Activated CD4-positive, alpha-beta T cell treated with anti-CD3 and anti-CD28 coated beads for 24 hours (primary cell): ENCODE data around the gene SRXN1.
"Not testable (repeated sequence)": the region's sequence is repeated elsewhere in the genome, so short reads cannot be mapped to it uniquely, and the experiment has no call there.

Experiments
- DNase-seq, 2 donors: peaks; one replicate each; pipeline ENCODE4 v3.0.0-alpha.2; 2020; ENCODE audit warnings: low read depth in 2 of 2

Gene SRXN1

DNA sequence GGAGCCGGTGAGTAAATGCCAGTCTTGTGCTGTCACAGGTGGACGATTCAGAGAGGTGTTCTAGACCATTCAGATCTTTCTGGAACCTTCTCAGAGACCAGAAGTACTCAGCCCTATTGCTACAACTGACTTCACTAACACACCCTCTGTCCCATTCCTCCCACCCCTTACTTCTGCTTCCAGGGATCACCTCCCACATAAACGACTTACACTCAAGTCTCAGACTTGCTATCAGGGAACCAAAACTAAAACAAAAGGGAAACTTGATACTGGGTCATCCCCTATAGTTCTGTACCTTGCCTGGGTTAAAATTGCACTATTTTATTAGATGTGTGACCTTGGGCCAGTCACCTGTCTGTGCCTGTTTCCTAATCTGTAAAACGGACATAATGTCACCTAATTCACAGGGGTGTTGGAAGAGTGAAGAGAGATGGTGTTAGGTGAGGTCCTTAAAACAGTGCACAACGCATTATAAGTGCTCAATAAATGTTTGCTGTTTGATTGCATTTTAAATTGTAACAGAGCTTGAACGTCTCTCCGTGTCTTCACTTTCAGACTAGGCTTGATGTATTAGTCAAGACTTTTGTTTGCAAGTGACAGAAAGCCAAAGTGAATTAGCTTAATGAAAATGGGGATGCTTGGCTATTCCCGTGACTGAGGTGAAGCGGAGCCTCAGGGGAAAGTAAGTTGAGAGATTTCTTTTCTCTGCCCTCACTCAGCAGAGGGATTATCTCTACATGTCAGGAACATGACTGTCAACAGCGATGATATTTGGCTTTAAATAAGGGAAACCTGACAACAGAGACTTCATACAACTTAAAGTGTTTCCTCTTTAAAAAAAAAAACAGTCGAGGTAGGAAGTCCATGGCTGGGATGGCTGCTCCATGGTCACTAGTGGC is 3.0 kb upstream of the SRXN1 start:
- DNase-seq = no peak

DNA sequence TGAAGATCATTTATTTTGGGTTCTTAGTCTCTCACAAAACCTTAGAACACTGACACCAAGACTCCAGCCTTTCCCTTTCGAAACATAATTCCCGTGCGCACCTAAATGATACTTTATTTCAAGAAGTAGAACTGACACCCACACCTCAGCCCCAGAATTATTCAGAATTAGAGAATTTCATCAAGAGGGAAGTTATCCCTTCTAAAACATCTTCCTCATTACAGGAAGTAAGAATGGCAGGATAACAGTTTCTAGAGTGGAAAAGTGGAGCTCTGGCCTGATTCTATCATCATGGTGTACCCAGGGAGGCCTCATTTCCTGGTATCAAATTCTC is 1.4 kb upstream of the SRXN1 start:
- no peak for DNase-seq

GRCh38 chr20:653590-654416 is 803 bp upstream of the SRXN1 start:
- no peak for DNase-seq

DNA sequence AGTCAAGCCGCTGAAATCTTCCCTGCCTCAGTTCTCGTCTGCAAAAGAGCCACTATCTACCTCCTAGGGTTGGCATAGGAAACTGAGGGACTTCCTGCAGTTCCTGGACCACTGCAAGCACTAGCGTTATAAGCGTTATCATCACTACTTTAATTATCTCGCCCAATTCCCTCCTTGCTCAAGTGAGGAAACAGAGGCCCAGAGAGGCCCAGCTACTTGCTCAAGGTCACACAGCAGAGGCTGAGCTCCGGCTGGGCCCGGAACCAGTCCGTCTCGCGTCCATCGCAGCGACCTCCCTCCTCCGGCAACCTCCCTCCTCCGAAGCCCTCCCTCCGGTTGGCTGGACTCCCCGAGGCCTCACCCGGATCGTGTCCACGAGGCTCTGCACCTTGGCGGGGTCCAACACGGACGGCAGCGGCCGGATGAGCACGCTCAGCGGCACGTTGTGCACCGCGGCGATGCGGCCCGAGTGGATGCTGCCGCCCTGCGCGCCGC is 338 bp downstream of the SRXN1 start:
- DNase-seq = peak in 1 of 2 donors; percentile 12

GRCh38 chr20:651713-652614 is 1.0 kb downstream of the SRXN1 start:
- no peak for DNase-seq

DNA sequence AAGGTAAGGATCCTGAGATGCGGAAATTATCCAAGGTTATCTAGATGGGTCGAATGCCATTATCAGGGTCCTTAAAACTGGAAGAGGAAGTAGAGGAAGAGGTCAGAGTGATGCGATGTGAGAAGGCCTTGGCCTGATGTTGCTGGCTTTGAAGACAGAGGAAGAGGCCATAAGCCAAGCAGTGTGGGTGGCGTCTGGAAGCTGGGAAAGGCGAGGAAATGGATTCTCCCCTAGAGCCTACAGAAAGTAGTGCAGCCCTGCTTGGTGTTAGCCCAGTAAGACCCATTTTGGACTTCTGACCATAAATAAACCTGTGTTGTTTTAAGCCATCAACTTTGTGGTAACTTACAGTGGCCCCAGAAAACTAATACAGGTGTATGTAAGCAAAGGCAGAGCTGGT is 2.0 kb downstream of the SRXN1 start:
- DNase-seq = no peak

DNA sequence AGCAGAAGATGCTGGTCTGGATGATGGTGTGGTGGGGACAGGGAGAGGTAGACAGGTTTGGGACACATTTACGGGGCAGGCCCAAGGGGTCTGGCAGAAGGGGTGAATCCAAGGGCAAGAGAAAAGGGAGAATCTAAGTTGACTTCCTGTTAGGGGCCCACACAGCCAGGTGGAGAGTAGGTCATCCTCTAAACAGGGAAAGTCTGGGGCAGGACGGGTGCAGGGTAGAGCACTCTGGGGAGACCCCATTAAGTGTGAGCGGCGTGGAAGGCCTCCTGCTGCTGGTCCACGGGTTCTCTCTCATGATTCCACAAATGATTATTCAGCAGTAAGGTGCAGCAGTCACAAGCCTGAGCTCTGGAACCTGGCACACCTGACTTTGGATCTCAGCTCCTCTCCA is 2.7 kb downstream of the SRXN1 start:
- no peak for DNase-seq

DNA sequence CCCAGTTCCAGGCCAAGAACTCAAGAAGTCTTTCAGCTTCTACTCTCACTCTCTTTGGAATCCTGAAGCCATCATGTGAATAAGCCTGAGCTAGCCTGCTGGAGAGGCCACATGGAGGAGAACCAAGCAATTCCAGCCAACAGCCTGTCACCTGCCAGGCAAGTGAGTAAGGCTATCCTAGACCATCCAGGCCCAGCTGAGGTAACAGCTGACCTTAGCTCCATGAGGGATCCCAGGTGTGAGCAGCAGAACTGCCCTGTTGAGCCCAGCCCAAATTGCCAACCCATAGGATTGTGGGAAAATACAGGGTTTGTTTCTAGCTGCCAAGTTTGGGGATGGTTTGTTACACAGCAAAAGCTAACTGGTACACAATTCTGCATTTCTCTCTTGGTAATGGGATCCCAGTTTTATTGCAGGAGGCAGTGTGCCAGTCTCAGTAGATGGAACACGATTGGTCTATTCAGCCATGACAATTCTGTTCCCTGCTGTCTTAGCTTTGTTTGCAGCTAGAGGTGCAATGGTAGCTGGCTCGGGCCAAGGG is 5.5 kb downstream of the SRXN1 start:
- no peak for DNase-seq

- no peak for DNase-seq
Measured at GRCh38 chr20:646868-647233, 6.1 kb downstream of the SRXN1 start.

DNA sequence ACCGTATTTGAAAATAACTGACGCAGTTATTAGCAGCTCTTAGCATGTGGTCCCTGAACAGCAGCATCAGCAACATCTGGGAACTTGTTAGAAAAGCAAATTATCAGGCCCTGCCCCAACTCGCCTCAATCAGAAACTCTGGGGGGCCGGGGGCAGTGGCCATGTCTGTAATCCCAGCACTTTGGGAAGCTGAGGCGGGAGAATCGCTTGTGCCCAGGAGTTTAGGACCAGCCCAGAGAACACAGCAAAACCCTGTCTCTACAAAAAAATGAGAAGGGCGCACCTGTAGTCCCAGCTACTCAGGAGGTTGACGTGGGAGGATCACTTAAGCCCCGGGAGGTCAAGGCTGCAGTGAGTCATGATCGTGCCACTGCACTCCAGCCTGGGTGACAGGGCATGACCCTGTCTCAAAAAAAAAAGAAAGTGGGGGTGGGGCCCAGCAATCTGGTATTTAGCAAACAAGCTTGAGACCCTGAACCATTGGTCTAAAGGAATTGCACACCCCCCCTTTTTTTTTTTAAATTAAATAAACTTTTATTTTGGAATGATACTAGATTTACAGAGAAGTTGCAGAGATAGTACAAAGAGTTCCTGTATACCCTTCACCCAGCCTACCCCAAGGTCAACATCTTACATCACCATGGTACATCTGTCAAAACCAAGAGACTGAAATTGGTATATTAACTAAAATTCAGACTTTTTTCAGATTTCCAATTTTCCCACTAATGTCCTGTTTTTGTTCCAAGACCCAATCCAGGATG is 6.7 kb downstream of the SRXN1 start:
- no peak for DNase-seq

- DNase-seq = peak; percentile 53 to 60
Measured at GRCh38 chr20:645318-646106, 7.5 kb downstream of the SRXN1 start.

- no peak for DNase-seq
Measured at GRCh38 chr20:644692-645317, 8.2 kb downstream of the SRXN1 start.

GRCh38 chr20:642398-643174 is 10.4 kb downstream of the SRXN1 start:
- no peak for DNase-seq

- DNase-seq = not testable (repeated sequence)
Measured at GRCh38 chr20:642013-642397, 11.0 kb downstream of the SRXN1 start.

DNA sequence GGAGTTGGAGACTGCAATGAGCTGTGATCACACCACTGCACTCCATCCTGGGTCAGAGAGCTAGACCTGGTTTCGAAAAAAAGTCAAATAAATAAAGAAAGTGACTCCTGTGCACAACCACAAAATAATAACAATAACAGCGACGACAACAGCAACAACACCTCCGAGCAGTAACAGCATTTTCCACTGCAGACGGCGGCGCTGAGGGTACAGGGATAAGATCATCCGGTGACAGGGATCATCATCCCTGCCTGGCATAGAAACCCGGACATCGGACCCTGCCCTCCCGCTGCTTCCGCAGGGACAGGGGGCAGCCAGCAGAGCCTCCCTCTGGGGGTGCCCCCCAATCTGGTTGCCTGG is 11.5 kb downstream of the SRXN1 start:
- DNase-seq = no peak

DNA sequence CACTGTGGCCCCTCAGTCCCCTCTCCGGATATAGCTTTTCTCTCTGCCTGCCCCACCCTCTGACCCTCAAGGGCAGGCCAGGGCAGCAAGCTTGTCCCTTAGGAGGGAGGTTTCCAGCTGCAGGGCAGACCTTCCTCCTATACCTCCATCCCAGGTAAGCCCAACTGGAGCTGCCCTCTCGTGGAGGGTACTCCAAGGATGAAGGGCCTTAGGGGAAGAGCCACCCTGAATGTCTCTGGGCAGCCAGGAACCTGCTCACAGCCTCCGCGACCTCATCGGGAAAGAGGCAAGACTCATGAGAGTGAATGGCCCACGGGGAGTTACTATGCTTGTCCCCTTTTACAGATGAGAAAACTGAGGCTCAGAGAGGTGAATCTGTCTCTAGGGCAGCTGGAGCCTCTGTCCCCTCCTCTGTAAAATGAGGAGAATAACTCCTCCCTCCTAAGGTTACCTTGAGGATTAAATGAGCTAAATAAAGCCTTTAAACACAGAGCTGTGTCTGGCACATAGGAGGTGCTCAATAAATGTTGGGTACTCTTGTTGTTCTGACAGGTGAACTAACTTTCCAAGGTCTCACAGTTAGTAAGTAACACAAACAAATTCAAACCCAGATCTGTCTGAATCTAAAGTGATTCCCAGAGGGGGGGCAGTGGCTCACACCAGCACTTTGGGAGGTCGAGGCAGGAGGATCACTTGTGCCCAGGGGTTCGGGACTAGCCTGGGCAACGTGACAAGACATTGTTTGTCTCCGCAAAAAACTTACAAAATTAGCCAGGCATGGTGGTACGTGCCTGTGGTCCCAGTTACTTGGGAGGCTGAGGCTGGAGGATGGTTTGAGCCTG is 12.1 kb downstream of the SRXN1 start:
- DNase-seq = no peak

GRCh38 chr20:638579-638978 is 14.4 kb downstream of the SRXN1 start:
- no peak for DNase-seq

- DNase-seq = no peak
Measured at GRCh38 chr20:637559-637958, 15.4 kb downstream of the SRXN1 start.
